ENCODE results near the gene SFXN5.

Gene SFXN5

GRCh38 chr2:72992734-72993102 is 78.8 kb downstream of the SFXN5 start:
- Histone ChIP-seq H3K4me3 (ENCODE audit: low read length) (no peak overlapping the region), H3K4me1 (ENCODE audit: insufficient read depth, low read length) (no peaks in the 10 kb centered on the region), H3K9ac (ENCODE audit: low read depth, low read length) (no peak overlapping the region), H3K27me3 (ENCODE audit: insufficient read depth, low read length) (no peaks in the 10 kb centered on the region), H3K27ac (ENCODE audit: low read length) (no peak overlapping the region), H3K36me3 (ENCODE audit: insufficient read depth, low read depth, low read length) (no peaks in the 10 kb centered on the region), H3K9me3 (ENCODE audit: insufficient read depth, low read depth, low read length) (no peaks in the 10 kb centered on the region)

GRCh38 chr2:72991980-72992733 is 79.4 kb downstream of the SFXN5 start:
- Histone ChIP-seq H3K4me3 (ENCODE audit: low read length) (no peak overlapping the region), H3K4me1 (ENCODE audit: insufficient read depth, low read length) (no peaks in the 10 kb centered on the region), H3K27me3 (ENCODE audit: insufficient read depth, low read length) (no peaks in the 10 kb centered on the region), H3K9ac (ENCODE audit: low read depth, low read length) (no peak overlapping the region), H3K9me3 (ENCODE audit: insufficient read depth, low read depth, low read length) (no peaks in the 10 kb centered on the region), H3K27ac (ENCODE audit: low read length) (no peak overlapping the region), H3K36me3 (ENCODE audit: insufficient read depth, low read depth, low read length) (no peaks in the 10 kb centered on the region)

GRCh38 chr2:72991439-72991725 is 80.1 kb downstream of the SFXN5 start:
- no peak overlapping the region for H3K4me3 ChIP-seq (ENCODE audit: low read length)

GRCh38 chr2:72990695-72991438 is 80.6 kb downstream of the SFXN5 start:
- Histone ChIP-seq H3K27me3 (ENCODE audit: insufficient read depth, low read length) (no peaks in the 10 kb centered on the region), H3K9me3 (ENCODE audit: insufficient read depth, low read depth, low read length) (no peaks in the 10 kb centered on the region), H3K27ac (ENCODE audit: low read length) (no peak overlapping the region), H3K9ac (ENCODE audit: low read depth, low read length) (no peak overlapping the region), H3K4me1 (ENCODE audit: insufficient read depth, low read length) (no peaks in the 10 kb centered on the region), H3K4me3 (ENCODE audit: low read length) (no peak overlapping the region), H3K36me3 (ENCODE audit: insufficient read depth, low read depth, low read length) (no peaks in the 10 kb centered on the region)

More at GRCh38 chr2:72991439-72991725, 80.1 kb downstream of the SFXN5 start:
- Histone ChIP-seq H3K27ac (ENCODE audit: low read length) (no peak overlapping the region), H3K36me3 (ENCODE audit: insufficient read depth, low read depth, low read length) (no peaks in the 10 kb centered on the region), H3K9me3 (ENCODE audit: insufficient read depth, low read depth, low read length) (no peaks in the 10 kb centered on the region), H3K4me1 (ENCODE audit: insufficient read depth, low read length) (no peaks in the 10 kb centered on the region), H3K27me3 (ENCODE audit: insufficient read depth, low read length) (no peaks in the 10 kb centered on the region), H3K9ac (ENCODE audit: low read depth, low read length) (no peak overlapping the region)

GRCh38 chr2:72989770-72990556 is 81.5 kb downstream of the SFXN5 start:
- no peak overlapping the region for H3K4me3 ChIP-seq (ENCODE audit: low read length)
- H3K36me3 ChIP-seq (ENCODE audit: insufficient read depth, low read depth, low read length) = no peaks in the 10 kb centered on the region
- H3K27me3 ChIP-seq (ENCODE audit: insufficient read depth, low read length) = no peaks in the 10 kb centered on the region
- H3K9ac ChIP-seq (ENCODE audit: low read depth, low read length) = no peak overlapping the region
- H3K4me1 ChIP-seq (ENCODE audit: insufficient read depth, low read length) = no peaks in the 10 kb centered on the region
- no peak overlapping the region for H3K27ac ChIP-seq (ENCODE audit: low read length)
- no peaks in the 10 kb centered on the region for H3K9me3 ChIP-seq (ENCODE audit: insufficient read depth, low read depth, low read length)

- H3K4me3 ChIP-seq (ENCODE audit: low read length) = no peak overlapping the region
- H3K27ac ChIP-seq (ENCODE audit: low read length) = no peak overlapping the region
- no peaks in the 10 kb centered on the region for H3K27me3 ChIP-seq (ENCODE audit: insufficient read depth, low read length)
- no peaks in the 10 kb centered on the region for H3K4me1 ChIP-seq (ENCODE audit: insufficient read depth, low read length)
- H3K9ac ChIP-seq (ENCODE audit: low read depth, low read length) = no peak overlapping the region
- no peaks in the 10 kb centered on the region for H3K9me3 ChIP-seq (ENCODE audit: insufficient read depth, low read depth, low read length)
- H3K36me3 ChIP-seq (ENCODE audit: insufficient read depth, low read depth, low read length) = no peaks in the 10 kb centered on the region
Observed at GRCh38 chr2:72988726-72989273, 82.7 kb downstream of the SFXN5 start.

- no peak overlapping the region for H3K9ac ChIP-seq (ENCODE audit: low read depth, low read length)
- no peaks in the 10 kb centered on the region for H3K4me1 ChIP-seq (ENCODE audit: insufficient read depth, low read length)
- H3K27me3 ChIP-seq (ENCODE audit: insufficient read depth, low read length) = no peaks in the 10 kb centered on the region
- H3K36me3 ChIP-seq (ENCODE audit: insufficient read depth, low read depth, low read length) = no peaks in the 10 kb centered on the region
- H3K27ac ChIP-seq (ENCODE audit: low read length) = no peak overlapping the region
- H3K9me3 ChIP-seq (ENCODE audit: insufficient read depth, low read depth, low read length) = no peaks in the 10 kb centered on the region
- H3K4me3 ChIP-seq (ENCODE audit: low read length) = no peak overlapping the region
Observed at GRCh38 chr2:72988041-72988440, 83.5 kb downstream of the SFXN5 start.

GRCh38 chr2:72985891-72986683 is 85.4 kb downstream of the SFXN5 start:
- no peak overlapping the region for H3K27ac ChIP-seq (ENCODE audit: low read length)
- H3K27me3 ChIP-seq (ENCODE audit: insufficient read depth, low read length) = no peaks in the 10 kb centered on the region
- H3K9me3 ChIP-seq (ENCODE audit: insufficient read depth, low read depth, low read length) = no peaks in the 10 kb centered on the region
- no peaks in the 10 kb centered on the region for H3K4me1 ChIP-seq (ENCODE audit: insufficient read depth, low read length)
- no peak overlapping the region for H3K4me3 ChIP-seq (ENCODE audit: low read length)
- H3K36me3 ChIP-seq (ENCODE audit: insufficient read depth, low read depth, low read length) = no peaks in the 10 kb centered on the region
- no peak overlapping the region for H3K9ac ChIP-seq (ENCODE audit: low read depth, low read length)

GRCh38 chr2:72985136-72985535 is 86.4 kb downstream of the SFXN5 start:
- Histone ChIP-seq H3K4me3 (ENCODE audit: low read length) (no peak overlapping the region), H3K4me1 (ENCODE audit: insufficient read depth, low read length) (peaks cover 7% of the 10 kb centered on the region), H3K27me3 (ENCODE audit: insufficient read depth, low read length) (no peaks in the 10 kb centered on the region)

GRCh38 chr2:72984172-72984671 is 87.3 kb downstream of the SFXN5 start:
- H3K27ac ChIP-seq (ENCODE audit: low read length) = no peak overlapping the region
- H3K4me3 ChIP-seq (ENCODE audit: low read length) = no peak overlapping the region
- H3K4me1 ChIP-seq (ENCODE audit: insufficient read depth, low read length) = peaks cover 7% of the 10 kb centered on the region
- H3K9me3 ChIP-seq (ENCODE audit: insufficient read depth, low read depth, low read length) = no peaks in the 10 kb centered on the region
- H3K9ac ChIP-seq (ENCODE audit: low read depth, low read length) = no peak overlapping the region
- H3K36me3 ChIP-seq (ENCODE audit: insufficient read depth, low read depth, low read length) = no peaks in the 10 kb centered on the region
- H3K27me3 ChIP-seq (ENCODE audit: insufficient read depth, low read length) = no peaks in the 10 kb centered on the region

More at GRCh38 chr2:72985136-72985535, 86.4 kb downstream of the SFXN5 start:
- H3K9ac ChIP-seq (ENCODE audit: low read depth, low read length) = no peak overlapping the region
- H3K27ac ChIP-seq (ENCODE audit: low read length) = no peak overlapping the region
- no peaks in the 10 kb centered on the region for H3K9me3 ChIP-seq (ENCODE audit: insufficient read depth, low read depth, low read length)
- no peaks in the 10 kb centered on the region for H3K36me3 ChIP-seq (ENCODE audit: insufficient read depth, low read depth, low read length)

All from iPS-20b (cell line).